ENCODE data around the gene WNT5A.

DNA sequence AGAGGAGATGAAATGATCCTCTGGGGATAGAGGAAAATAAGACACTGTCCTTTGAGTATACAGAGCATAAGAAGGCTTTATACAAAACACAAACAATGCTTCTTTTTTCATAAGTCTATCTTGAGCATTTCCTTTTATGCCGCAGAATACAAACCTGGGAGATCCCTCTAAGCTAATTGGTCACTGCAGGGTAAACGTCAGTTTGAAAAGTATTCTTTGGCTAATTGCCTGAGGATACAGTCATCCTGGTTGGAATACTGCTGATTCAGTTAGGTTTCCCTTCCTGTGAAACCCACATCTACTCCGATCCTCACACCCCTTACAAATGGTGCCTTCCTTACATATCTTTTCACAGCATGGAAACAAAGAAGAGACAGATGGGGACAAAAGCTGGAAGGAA lies 10.6 kb downstream of the WNT5A start:
- no peak for TF ChIP-seq ZNF747 (tag by site-specific recombination; IDR thresholded peaks at IDR 0.05)
- TF ChIP-seq, protein P1, sequence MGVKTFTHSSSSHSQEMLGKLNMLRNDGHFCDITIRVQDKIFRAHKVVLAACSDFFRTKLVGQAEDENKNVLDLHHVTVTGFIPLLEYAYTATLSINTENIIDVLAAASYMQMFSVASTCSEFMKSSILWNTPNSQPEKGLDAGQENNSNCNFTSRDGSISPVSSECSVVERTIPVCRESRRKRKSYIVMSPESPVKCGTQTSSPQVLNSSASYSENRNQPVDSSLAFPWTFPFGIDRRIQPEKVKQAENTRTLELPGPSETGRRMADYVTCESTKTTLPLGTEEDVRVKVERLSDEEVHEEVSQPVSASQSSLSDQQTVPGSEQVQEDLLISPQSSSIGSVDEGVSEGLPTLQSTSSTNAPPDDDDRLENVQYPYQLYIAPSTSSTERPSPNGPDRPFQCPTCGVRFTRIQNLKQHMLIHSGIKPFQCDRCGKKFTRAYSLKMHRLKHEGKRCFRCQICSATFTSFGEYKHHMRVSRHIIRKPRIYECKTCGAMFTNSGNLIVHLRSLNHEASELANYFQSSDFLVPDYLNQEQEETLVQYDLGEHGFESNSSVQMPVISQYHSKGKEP (tag by site-specific recombination; IDR thresholded peaks at IDR 0.05) = no peak
- TF ChIP-seq, protein P2, sequence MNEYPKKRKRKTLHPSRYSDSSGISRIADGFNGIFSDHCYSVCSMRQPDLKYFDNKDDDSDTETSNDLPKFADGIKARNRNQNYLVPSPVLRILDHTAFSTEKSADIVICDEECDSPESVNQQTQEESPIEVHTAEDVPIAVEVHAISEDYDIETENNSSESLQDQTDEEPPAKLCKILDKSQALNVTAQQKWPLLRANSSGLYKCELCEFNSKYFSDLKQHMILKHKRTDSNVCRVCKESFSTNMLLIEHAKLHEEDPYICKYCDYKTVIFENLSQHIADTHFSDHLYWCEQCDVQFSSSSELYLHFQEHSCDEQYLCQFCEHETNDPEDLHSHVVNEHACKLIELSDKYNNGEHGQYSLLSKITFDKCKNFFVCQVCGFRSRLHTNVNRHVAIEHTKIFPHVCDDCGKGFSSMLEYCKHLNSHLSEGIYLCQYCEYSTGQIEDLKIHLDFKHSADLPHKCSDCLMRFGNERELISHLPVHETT (tag by site-specific recombination; IDR thresholded peaks at IDR 0.05) = no peak
- no peak for TF ChIP-seq KLF16 (tag by site-specific recombination; IDR thresholded peaks at IDR 0.05)
- TF ChIP-seq KLF9 (tag by site-specific recombination; IDR thresholded peaks at IDR 0.05; ENCODE audit: low read depth) = no peak
- no peak for TF ChIP-seq ZNF114 (tag by site-specific recombination; IDR thresholded peaks at IDR 0.05)
- TF ChIP-seq, protein P3, sequence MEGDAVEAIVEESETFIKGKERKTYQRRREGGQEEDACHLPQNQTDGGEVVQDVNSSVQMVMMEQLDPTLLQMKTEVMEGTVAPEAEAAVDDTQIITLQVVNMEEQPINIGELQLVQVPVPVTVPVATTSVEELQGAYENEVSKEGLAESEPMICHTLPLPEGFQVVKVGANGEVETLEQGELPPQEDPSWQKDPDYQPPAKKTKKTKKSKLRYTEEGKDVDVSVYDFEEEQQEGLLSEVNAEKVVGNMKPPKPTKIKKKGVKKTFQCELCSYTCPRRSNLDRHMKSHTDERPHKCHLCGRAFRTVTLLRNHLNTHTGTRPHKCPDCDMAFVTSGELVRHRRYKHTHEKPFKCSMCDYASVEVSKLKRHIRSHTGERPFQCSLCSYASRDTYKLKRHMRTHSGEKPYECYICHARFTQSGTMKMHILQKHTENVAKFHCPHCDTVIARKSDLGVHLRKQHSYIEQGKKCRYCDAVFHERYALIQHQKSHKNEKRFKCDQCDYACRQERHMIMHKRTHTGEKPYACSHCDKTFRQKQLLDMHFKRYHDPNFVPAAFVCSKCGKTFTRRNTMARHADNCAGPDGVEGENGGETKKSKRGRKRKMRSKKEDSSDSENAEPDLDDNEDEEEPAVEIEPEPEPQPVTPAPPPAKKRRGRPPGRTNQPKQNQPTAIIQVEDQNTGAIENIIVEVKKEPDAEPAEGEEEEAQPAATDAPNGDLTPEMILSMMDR (tag by site-specific recombination; IDR thresholded peaks at IDR 0.05) = no peak
- no peak for TF ChIP-seq ZNF354C (tag by site-specific recombination; IDR thresholded peaks at IDR 0.05; ENCODE audit: borderline replicate concordance, low read depth)

Measured in HEK293 (cell line).